Stimulated activated CD4-positive, alpha-beta T cell treated with anti-CD3 and anti-CD28 coated beads, Interleukin-12 subunit alpha, Interleukin-12 subunit beta, amount 100 ng/mL, for 24 hours (primary cell): ENCODE measurements around the gene SLC38A2.

Experiments used
- DNase-seq, 2 experiments: peaks; one replicate each; pipeline ENCODE4 v3.0.0-alpha.2; 2020; ENCODE audit warnings: low read depth in 2 of 2

The SLC38A2 gene

DNA sequence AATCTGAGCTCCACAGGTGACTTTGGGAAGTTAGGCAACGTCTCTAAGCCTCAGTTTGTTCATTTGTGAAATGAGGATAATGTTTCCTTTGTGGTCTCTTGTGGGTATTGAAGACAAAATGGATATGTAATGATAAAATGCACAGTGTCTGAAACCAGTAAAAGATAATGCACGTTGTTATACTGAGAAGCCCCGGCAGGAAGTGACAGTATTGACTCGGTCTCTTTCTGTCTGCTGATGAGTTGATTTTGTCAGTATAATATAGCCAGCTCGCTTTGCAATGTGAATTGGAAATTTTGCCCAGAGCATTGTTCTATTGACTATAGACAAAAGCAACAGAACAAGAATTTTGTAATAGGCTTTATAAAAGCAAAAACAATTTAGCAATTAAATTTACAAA, 54.5 kb downstream of the SLC38A2 start:
- no peak for DNase-seq
